NCI-H748 treated with DMSO at 0.1 percent for 48 hours (cell line): Measurements from ENCODE around the gene BCOR.
A peak's percentile ranks its signal among the peaks of the same experiment; 100 is the strongest.

Experiments used
- DNase-seq: peaks from one replicate; lab custom pipeline; 2025; lab: John Stamatoyannopoulos, UW

The BCOR gene

GRCh38 chrX:40084471-40085101 is 13.2 kb downstream of the BCOR start:
- no peak for DNase-seq

GRCh38 chrX:40083979-40084359 is 13.8 kb downstream of the BCOR start:
- no peak for DNase-seq

DNA sequence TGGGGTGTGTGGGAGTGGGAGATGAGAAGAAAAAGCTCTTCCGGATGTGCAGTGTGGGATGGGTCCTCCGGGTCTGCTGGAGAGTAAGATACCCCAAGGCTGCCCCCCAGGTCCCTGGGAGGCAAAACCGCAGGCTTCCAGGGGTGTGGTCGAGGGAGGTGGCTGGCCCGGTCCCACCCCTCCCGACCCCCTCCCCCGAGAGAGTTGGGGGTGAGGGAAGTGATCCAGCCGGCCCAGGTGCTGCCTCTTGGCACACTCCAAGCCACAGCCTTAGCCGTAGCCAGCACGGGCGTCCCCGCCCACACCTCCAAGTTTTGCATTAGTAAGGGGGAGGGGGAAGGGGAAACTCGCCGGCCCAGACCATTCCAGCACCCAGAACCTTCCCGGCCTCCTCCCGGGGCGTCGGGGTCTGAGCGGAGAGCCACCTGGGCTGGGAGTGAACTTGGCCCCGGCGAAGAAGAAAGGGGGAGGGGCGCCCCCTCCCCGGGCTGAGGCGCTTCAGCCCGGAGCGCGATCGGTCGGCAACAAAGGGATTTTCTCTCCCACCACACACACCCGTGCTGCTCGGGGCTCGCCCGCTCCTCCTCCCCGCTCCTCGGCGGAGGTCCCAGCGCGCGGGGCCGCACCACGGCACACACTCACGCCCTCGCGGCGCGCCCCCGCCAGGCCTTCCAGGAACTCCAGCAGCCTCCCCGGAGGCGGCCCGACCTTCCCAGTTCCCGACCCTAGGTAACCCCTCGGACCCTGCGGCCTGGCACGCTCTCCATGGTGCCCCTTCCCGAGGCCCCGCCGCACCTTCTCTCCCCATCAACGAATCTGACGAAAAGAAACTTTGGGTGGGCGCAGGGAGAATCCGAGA is 14.4 kb downstream of the BCOR start:
- no peak for DNase-seq

- no peak for DNase-seq
Measured at GRCh38 chrX:40082447-40083119, 15.2 kb downstream of the BCOR start.

GRCh38 chrX:40081679-40082068 is 16.1 kb downstream of the BCOR start:
- no peak for DNase-seq

- DNase-seq, result no peak
Measured at GRCh38 chrX:40080894-40081678, 16.7 kb downstream of the BCOR start.

GRCh38 chrX:40079572-40079971 is 18.2 kb downstream of the BCOR start:
- no peak for DNase-seq

- DNase-seq, result no peak
Measured at GRCh38 chrX:40078489-40079227, 19.1 kb downstream of the BCOR start.

GRCh38 chrX:40077906-40078305 is 19.9 kb downstream of the BCOR start:
- DNase-seq, result no peak

DNA sequence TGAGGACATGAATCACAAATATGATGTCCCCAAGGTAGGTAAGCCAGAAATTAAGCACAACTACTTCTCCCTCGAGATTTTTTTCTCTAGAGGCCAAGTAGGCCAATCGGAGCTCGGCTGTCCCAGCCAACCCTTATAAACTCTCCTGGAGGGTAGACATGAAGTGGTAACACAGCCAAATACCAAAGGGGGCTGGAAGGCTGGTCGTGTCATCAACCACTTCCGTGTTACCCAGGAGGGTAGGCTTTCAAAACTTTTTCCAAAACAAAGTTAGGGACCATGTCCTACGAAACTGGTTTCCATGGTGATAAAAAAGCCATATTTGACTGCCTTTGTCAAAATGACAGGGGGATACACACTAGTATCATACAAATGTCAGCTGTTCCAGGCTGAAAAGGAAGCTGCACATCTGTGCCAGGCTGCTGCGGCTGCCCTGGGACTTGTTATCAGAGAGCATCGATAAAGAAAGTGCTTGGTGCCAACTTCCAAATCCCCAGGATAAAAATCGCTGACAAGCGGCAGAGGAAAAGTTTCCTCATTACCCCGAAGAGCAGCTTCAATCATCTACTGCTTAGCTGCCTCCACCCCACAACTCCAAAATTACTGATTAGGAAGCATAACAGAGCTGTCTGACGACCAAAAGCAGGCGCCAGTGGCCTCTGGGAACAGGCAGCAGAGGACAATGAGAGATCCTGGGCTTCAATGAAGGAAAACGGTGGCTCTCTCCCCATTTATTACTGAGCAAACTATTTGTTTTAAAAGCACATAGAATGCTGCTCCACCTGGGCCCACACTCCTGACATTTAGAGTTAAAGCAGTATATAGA is 20.8 kb downstream of the BCOR start:
- no peak for DNase-seq

GRCh38 chrX:40074959-40075332 is 22.8 kb downstream of the BCOR start:
- no peak for DNase-seq

DNA sequence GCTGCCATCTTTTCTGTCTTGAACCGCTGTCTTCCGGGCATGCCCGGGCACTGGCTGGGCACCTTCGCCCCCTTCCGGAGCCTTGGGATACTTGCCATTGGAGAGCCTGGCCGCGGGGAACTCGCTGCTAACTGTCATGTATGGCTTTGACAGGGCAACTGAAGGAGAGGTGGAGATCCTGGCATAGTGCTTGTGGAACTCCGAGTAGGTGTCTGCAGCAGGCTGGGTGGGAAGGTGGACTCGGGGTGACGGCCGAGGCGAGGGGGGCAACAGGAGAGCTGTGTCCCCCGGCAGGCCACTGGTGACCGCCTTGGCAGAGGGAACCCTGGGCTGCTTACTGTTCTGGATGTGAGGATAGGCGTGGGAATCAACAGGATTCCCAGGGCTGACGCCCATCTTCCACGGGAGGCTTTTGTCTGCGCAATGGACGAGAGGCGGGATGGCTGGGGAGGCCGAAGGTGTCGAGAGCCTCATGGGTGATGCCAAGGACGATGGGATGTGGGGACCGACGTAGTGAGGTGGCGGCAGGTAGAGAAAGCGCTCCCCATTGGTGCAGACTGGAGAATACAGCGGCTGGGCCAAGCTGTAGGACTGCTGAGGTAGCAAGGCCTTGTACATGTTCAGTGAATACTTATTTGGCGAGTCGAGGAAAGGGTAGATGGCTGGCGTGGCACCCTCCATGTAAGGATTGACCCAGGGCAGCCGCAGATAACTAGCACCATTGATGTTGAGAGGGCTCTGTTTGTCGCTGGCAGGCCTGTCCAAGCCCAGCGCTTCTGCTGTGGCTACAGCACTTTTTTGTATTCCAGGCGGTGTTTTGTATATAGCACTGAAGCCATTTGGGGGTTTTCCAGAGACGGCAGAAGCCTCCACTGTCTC is 23.4 kb downstream of the BCOR start:
- no peak for DNase-seq

GRCh38 chrX:40073439-40074054 is 24.2 kb downstream of the BCOR start:
- DNase-seq, result no peak

GRCh38 chrX:40072246-40072645 is 25.5 kb downstream of the BCOR start:
- DNase-seq, result no peak

DNA sequence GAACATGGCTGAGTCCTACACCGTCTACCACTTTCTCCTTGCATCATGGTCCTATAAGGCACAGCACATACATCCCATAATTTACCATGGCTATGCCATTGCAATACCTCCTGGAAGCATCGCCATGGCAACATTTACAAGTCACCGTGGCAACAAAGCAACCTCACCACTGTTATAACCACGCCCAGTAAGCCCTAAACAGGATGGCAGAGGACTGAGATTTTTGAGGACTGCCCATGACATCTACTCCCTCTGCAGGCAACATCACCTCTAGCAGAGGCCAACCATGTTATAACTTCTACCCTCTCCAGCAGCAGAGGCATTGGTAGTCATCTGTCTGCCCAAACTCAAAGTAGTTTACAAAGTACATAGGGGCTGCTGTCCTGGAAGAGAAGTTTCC is 29.7 kb downstream of the BCOR start:
- peak; percentile 21 for DNase-seq

DNA sequence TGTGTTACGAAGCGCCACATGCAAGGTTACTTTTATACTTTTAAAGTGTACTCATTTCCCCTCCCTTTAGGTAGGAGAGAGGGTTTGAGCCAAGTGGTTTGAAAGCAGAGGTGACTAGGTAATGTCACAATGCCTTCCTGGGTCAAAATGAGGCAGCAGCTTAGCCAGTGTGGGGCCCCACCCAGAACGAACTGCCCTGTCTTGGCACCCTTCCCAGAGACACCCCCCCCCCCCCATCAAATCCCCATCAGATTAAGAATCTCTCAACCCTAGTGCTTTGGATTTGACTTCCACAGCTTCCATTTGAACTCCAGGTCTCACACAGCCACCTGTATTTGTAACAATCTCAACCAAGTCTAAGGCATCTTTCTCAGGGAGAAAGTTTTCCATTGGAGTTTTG is 31.1 kb downstream of the BCOR start:
- no peak for DNase-seq

DNA sequence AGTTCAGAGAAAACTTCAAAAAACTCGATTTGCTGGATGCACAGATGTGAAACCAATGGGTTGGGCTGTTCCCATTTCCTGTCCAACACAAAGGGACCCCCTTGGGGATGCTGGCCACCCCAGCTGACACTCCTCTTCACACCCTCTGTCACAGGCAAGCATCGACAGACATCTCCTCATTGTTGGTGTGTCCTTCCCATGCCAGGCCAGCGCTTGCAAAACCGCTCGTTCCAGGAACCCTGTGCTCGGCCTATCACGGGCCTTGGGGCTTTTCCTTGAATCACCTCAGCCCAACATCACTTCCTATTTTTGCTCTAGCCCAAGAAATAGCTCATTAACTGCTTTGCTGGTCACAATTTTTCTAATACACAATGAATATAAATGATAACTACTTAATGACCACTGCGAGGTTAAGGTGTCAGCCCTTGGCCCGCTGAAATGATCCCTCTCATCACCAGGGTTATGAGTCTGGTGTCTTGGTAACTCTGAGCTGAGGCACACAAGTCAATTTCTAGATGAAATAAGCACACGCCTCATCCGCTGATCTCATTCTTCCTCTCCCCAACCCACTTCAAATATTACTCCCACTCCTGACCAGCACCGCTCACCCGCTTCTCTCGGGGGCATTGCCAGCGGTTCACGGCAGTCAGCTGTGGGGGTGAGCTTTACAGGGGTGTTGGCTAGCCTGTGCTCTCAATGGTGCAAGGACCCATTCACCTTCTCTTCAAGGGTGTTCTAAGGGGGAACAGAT is 32.3 kb downstream of the BCOR start:
- no peak for DNase-seq

DNA sequence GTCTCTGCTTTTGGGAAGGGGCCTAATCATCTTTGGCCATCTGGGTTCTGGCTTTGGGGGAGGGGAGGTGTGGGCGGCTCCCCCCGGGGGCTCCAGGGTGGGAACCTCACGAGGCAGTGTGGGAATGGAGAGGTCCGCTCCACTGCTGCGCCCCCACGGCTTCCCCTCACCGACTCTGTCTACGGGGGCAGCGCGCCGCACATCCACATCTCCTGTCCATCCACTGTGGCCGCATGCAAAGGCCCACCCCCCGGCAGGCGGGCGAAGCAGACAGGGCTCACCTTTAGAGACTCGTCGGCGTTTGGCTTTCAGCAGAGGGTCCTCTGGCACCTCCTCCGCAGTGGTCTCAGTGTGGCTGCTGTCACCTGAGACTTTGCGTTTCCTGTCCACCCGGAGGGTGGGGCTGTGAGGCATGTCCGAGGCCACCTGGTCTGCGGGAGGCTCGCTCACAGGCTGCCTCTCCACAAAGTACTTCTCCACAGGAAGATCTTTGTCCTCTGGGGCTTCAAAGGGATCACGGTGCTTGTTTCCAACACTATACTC is 33.6 kb downstream of the BCOR start:
- no peak for DNase-seq
